ENCODE results near the gene CSNK1A1. TPM values are rescaled to one million over a fixed set of nuclear protein-coding genes. Genes with fewer than 3 reads are reported as not detected.
A peak's percentile ranks its signal among the peaks of the same experiment; 100 is the strongest.

Gene CSNK1A1
- total RNA-seq, 1 donor, result 487 TPM

- no peak overlapping the region for H3K4me3 ChIP-seq (ENCODE audit: low read depth, low read length)
- DNase-seq (ENCODE audit: low read depth), result peak; percentile 49
- TF ChIP-seq CTCF (IDR thresholded peaks at IDR 0.05; ENCODE audit: insufficient read depth, low read depth, low read length), result no peak
Measured at GRCh38 chr5:149488645-149489306, 62.5 kb downstream of the CSNK1A1 start.

GRCh38 chr5:149487672-149488071, 63.6 kb downstream of the CSNK1A1 start:
- no peak for TF ChIP-seq CTCF (IDR thresholded peaks at IDR 0.05; ENCODE audit: insufficient read depth, low read depth, low read length)
- H3K4me3 ChIP-seq (ENCODE audit: low read depth, low read length), result no peak overlapping the region
- DNase-seq (ENCODE audit: low read depth), result no peak

GRCh38 chr5:149486726-149487635, 64.3 kb downstream of the CSNK1A1 start:
- no peak for TF ChIP-seq CTCF (IDR thresholded peaks at IDR 0.05; ENCODE audit: insufficient read depth, low read depth, low read length)
- H3K4me3 ChIP-seq (ENCODE audit: low read depth, low read length), result no peak overlapping the region
- peak; percentile 51 for DNase-seq (ENCODE audit: low read depth)

GRCh38 chr5:149485655-149486615, 65.3 kb downstream of the CSNK1A1 start:
- H3K4me3 ChIP-seq (ENCODE audit: low read depth, low read length), result no peak overlapping the region
- TF ChIP-seq CTCF (IDR thresholded peaks at IDR 0.05; ENCODE audit: insufficient read depth, low read depth, low read length), result no peak
- DNase-seq (ENCODE audit: low read depth), result peak; percentile 99

- no peak overlapping the region for H3K4me3 ChIP-seq (ENCODE audit: low read depth, low read length)
- no peak for DNase-seq (ENCODE audit: low read depth)
- TF ChIP-seq CTCF (IDR thresholded peaks at IDR 0.05; ENCODE audit: insufficient read depth, low read depth, low read length), result no peak
Measured at GRCh38 chr5:149481485-149481884, 69.8 kb downstream of the CSNK1A1 start.

GRCh38 chr5:149478761-149479160, 72.5 kb downstream of the CSNK1A1 start:
- no peak for DNase-seq (ENCODE audit: low read depth)
- TF ChIP-seq CTCF (IDR thresholded peaks at IDR 0.05; ENCODE audit: insufficient read depth, low read depth, low read length), result no peak
- no peak overlapping the region for H3K4me3 ChIP-seq (ENCODE audit: low read depth, low read length)

Measured in fibroblast of villous mesenchyme (primary cell).